DMS79 treated with DMSO at 0.1 percent for 48 hours (cell line): ENCODE data around the gene CNDP2.

Source experiments
- DNase-seq: peaks from one replicate; lab custom pipeline; 2025; lab: John Stamatoyannopoulos, UW

CNDP2 gene

GRCh38 chr18:74473976-74474640 lies 22.1 kb upstream of the CNDP2 start:
- DNase-seq = no peak

- no peak for DNase-seq
Measured at GRCh38 chr18:74476140-74476539, 20.0 kb upstream of the CNDP2 start.

- no peak for DNase-seq
Measured at GRCh38 chr18:74477771-74478170, 18.4 kb upstream of the CNDP2 start.

GRCh38 chr18:74478316-74478715 lies 17.8 kb upstream of the CNDP2 start:
- DNase-seq = no peak

- no peak for DNase-seq
Measured at GRCh38 chr18:74478880-74479279, 17.3 kb upstream of the CNDP2 start.

- DNase-seq = no peak
Measured at GRCh38 chr18:74479486-74480148, 16.5 kb upstream of the CNDP2 start.

GRCh38 chr18:74480149-74480651 lies 16.0 kb upstream of the CNDP2 start:
- DNase-seq = no peak

- DNase-seq = no peak
Measured at GRCh38 chr18:74482697-74483096, 13.5 kb upstream of the CNDP2 start.

- no peak for DNase-seq
Measured at GRCh38 chr18:74486119-74486849, 9.9 kb upstream of the CNDP2 start.

- no peak for DNase-seq
Measured at GRCh38 chr18:74488354-74488753, 7.8 kb upstream of the CNDP2 start.

- DNase-seq = no peak
Measured at GRCh38 chr18:74488864-74489263, 7.3 kb upstream of the CNDP2 start.

GRCh38 chr18:74489676-74490075 lies 6.5 kb upstream of the CNDP2 start:
- no peak for DNase-seq

GRCh38 chr18:74492259-74492658 lies 3.9 kb upstream of the CNDP2 start:
- no peak for DNase-seq

GRCh38 chr18:74493689-74494088 lies 2.5 kb upstream of the CNDP2 start:
- peak; percentile 5 for DNase-seq

GRCh38 chr18:74494514-74494913 lies 1.6 kb upstream of the CNDP2 start:
- no peak for DNase-seq

GRCh38 chr18:74496508-74497323 lies 553 bp downstream of the CNDP2 start:
- peak; percentile 9 for DNase-seq

- DNase-seq = no peak
Measured at GRCh38 chr18:74497324-74497676, 1.1 kb downstream of the CNDP2 start.

GRCh38 chr18:74497778-74498177 lies 1.6 kb downstream of the CNDP2 start:
- DNase-seq = no peak

- DNase-seq = peak; percentile 72
Measured at GRCh38 chr18:74498712-74499627, 2.8 kb downstream of the CNDP2 start.

GRCh38 chr18:74499633-74500032 lies 3.5 kb downstream of the CNDP2 start:
- no peak for DNase-seq

GRCh38 chr18:74500372-74500771 lies 4.2 kb downstream of the CNDP2 start:
- no peak for DNase-seq
